ENCODE data around the gene CASK.

Gene CASK

DNA sequence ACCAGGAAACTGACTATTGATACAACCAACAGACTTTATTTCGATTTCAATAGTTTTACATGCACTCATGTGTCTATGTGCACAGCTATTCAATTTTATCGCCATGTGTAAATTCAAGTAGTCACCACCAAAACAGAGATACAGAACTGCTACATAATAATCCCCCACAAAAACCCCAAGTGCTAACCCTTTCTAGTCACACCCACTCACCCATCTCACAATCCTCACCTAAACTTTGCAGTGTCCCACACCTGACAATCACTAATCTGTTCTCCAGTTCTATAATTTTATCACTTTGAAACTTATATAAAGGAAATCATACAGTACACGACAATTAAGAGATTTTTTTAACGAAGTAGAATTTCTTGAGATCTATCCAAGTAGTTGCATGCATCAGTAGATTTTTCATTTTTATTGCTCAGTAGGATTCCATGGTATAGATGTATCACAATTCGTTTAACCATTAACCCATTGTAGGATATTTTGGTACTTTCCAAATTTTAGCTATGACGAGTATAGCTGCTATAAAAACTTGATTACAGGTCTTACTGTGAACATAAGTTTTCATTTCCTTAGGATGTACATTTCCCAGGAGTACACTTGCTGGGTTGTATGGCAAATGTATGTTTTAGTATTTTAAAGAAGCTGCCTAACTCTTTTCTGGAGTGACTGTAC, 85.9 kb downstream of the CASK start:
- in situ Hi-C loops (cut with MboI; ENCODE audit: low sequenced_read_pairs), result no loop called here

DNA sequence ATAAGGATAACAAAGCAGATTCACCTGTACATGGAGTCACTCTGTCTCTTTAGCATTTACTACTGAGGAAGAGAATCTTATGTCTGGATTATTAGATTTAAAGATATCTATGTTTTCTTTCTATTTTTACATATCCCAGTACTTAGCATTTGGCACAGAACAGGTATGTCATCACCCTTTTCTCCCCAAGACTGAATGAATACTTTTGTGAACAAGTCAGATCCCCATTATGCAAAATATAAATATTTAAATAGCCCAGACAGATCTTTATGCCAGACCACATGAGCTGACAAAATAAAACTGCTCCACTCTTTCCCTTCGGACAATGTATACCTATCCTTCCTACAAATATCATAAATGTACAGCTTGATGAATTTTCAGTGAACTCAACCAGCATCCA, 94.5 kb downstream of the CASK start:
- in situ Hi-C loops (cut with MboI; ENCODE audit: low sequenced_read_pairs), result no loop called here

DNA sequence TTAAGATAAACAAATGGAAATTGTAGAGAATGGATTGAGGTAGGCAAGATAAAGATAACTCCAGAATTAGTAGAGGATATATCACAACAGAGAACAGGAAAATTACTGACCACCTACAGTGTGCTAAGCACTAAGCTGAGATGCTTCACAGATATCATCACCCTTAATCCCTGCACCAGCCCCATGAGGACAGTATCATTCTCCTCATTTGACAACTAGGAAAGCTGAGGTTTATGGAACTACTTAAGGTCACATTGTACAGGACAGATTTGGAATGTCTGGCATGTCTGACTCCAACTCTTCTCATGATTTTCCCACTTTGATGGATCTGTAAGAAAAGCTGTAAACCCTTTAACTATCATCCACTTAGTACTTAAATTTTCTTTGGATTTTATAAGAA, 95.5 kb downstream of the CASK start:
- in situ Hi-C loops (cut with MboI; ENCODE audit: low sequenced_read_pairs), result no loop called here

DNA sequence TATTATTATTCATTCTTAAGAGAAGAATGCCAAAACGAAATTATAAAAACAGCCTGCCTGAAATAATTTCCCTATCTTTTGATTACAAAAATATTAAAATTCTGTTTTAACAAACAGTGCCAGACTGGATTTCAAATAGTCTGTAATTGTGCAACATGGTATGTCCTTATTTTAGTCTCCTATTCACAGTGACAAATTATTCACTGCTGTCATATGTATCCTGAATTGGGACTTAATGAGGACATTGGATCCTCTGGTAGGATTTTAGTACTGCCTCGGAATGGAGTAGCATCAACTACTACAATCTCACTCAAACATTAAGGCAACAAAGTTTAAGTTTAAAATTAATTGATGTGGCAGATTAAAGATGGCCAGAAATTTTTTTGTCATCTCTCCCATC, 97.6 kb downstream of the CASK start:
- in situ Hi-C loops (cut with MboI; ENCODE audit: low sequenced_read_pairs), result no loop called here

DNA sequence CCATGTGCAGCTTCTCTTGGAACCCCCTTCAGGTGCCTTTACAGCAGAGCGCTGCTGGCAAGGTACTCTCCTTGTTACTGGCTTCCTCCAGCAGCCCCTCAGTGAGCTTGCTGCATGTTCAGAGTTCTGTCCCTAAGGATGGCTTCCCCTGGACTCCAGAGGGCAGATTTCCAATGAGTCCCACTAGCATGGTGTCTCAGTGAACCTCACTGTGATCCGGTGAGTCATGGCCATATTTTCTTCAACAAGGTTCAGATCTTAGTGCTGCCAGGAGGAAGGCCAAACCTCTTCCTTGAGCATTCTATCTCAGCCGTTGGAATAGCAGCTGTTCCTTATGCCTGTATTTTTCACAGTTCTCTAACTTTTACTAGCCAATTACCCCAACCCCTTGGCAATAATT, 98.8 kb downstream of the CASK start:
- in situ Hi-C loops (cut with MboI; ENCODE audit: low sequenced_read_pairs), result no loop called here

DNA sequence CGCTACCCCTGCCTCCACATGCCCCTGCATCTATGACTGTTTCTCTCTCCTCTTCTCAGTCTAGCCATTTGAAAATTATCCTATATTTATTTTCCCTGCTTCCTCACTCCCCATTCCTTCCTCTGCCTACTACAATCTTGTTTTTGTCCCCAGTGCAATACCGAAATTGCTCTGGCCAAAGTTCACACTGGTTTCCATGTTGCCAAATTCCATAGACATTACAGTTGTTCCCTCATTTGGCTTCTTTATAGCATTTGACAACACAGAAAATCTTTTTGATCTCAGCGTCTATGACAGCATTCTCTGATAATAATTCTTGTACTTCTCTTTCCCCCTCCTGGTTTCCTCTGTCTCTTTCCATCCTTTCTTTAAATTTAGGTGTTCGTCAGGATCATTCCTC, 100.0 kb downstream of the CASK start:
- in situ Hi-C loops (cut with MboI; ENCODE audit: low sequenced_read_pairs), result no loop called here

DNA sequence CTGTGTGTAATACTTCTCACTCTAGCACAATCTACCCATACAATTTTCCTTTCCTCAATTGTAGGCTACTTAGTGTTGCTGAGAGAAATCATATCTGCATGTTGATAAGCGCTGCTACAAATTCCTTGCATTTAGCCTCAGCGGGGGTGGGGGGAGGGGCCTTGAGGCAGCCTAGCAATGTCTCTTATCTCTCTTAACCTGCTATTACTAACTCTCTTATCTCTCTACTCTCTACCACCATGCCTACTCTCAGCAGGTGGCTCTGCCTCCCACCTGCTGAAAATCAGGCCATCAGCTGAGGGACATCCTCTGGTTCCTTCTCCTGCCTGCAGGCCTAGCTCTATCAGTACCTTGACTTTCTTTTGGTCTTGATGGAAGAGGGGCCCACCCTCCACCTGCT, 100.5 kb downstream of the CASK start:
- in situ Hi-C loops (cut with MboI; ENCODE audit: low sequenced_read_pairs), result no loop called here

DNA sequence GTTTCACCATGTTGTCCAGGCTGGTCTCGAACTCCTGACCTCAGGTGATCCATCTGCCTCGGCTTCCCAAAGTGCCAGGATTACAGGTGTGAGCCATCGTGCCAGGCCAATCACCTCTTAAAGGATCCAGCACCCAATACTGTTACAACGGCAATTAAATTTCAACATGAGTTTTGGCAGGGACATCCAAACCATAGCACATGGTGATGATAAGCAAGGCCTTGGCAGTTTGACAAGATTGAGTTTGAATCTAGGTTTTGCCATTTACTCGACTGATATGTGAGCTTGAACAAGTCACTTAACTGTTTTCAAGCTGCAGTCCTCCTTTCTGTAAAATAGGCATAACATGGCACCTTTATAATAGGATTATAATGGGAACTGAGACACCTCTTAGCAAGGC, 115.3 kb downstream of the CASK start:
- in situ Hi-C loops (cut with MboI; ENCODE audit: low sequenced_read_pairs), result no loop called here

DNA sequence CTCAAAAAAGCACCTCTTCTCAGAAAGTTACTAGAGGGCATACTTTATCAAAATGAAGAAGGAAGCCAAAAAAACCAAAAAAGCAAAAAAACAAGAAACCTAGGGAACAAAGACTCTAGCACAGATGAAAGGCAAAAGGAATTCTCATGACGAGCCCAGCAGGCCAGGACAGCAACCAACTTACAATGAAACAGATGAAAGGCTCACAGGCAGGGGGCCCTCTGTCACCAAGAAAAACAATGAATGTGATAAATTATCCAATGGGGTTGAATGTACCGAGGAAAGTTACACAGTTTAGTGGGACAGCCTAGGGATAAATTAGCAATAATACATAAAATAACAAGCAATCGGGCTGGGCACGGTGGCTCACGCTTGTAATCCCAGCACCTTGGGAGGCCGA, 120.4 kb downstream of the CASK start:
- in situ Hi-C loops (cut with MboI; ENCODE audit: low sequenced_read_pairs), result no loop called here

DNA sequence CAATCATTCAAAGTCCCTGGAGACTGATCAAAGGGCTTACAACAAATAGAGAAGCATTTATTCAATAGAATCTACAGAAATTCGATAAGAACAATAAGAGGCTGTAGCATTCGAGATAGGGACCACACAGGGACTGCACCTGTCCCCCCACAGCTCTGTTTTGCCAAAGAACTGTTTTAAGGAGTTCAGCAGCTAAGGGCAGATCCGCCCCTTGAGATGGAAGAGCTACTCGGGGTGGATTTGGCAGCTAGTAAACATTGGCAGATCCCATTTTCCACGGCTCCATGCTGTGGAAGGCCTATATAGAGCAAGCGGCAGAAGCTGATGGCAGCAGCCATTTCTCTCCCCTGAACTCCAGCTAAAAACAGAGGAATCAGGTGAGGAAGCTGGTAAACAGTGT, 123.7 kb downstream of the CASK start:
- in situ Hi-C loops (cut with MboI; ENCODE audit: low sequenced_read_pairs), result no loop called here

DNA sequence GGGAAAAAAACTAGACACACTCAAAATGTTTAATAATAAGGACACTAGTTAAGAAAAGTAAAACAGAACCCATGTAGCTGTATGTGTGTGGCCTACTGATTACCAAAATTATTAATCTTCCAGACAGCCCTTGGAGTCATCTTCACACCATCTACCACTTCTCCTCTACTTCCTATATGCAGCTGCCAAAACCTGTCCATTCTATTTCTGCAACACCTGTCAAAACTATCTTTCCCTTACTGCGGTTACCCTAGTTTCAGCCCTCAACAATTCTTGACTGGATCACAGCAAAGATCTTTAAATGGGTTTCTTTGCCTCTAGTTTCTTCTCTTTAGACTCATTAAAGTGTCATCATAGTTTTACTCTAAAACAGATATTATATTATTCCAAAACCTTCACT, 126.8 kb downstream of the CASK start:
- in situ Hi-C loops (cut with MboI; ENCODE audit: low sequenced_read_pairs), result no loop called here

DNA sequence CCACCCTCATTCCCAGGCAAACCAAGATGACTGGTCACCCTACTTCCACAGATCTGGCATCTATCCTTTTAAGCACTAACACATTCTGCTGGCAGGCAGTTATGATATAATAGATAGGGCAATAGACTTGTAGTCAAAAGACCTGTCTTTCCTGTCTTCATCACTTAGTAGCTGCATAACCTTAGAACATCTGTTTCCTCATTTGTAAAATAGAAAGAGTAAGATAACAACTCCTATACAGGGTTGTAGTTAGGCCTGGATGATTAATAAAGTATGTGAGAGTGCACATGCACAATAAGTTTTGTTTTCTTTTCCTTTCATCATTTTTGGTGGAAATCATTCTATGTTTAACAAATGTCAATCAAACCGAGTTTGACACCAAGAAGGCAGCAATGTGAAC, 127.3 kb downstream of the CASK start:
- in situ Hi-C loops (cut with MboI; ENCODE audit: low sequenced_read_pairs), result no loop called here

DNA sequence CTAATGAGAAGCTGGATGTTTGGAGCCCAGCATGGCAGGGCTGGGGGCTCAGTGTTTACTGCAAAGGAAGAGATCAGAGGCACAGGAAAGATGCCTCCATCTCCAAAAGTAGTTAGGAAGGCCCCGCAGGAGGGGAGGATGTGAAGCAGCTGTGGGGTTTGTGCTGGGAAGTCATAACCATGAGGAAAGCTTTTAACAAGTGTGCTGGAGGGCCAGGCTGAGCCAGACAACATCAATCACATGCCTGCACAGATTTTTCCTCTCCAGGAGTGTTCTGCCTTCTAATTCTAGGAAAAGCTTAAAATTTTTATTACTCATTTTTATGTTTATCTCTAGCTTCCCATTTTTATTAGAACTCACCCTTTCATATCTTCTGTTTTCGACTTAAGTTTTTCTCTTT, 134.0 kb downstream of the CASK start:
- in situ Hi-C loops (cut with MboI; ENCODE audit: low sequenced_read_pairs), result no loop called here

DNA sequence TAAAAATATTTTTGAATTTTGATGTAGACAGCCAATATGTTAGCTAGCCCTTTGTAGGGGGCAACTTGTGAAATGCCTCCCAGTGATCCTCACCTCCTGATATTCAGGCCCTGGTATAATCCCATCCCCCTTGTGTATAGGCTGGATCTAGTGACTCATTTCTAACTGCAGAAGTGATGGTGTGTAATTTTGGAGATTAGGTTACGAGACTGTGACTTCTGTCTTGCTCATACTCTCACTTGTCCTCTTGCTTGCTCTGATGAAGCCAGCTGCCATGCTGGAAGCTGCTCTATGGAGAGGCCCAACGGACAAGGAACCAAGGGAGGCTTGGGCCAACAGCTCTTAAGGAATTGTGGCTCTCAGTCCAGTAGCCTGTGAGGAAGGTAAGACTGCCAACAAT, 137.7 kb downstream of the CASK start:
- in situ Hi-C loops (cut with MboI; ENCODE audit: low sequenced_read_pairs), result no loop called here

DNA sequence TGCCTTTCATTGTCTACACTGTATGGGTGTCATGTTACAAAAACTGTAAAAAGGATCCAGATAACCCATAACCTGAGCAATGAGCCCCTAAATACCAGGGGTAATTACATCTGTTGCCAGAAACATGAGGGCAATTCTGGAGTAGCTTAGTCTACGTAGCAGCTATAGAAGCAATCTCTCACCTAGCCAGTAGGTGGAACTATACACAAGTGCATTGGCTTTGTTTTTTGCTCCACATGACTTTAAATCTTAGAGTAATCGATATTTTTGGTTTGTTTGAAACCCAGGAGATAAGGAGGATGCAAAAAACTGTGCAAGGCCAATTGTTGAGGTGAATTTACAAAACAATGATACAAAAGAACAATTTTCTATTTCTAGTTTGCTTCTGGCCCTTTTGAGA, 141.9 kb downstream of the CASK start:
- in situ Hi-C loops (cut with MboI; ENCODE audit: low sequenced_read_pairs), result no loop called here

DNA sequence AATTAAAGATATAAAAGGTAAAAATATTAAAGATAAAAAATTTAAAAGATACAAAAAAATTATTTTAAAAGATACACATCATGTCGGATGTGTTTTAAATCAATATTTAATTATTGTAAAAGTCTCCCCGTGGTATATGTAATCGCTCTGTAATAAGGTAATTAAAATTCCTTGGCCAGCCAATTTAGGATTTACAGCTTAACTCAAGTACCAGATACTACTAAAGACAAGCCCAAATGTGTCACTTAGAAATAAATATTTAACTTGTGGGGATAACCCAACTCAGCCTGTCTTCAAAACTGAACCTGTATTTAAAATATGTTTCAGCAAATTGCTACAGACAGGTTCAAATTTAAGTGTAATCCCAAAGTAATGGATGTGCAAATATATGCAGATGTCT, 143.4 kb downstream of the CASK start:
- in situ Hi-C loops (cut with MboI; ENCODE audit: low sequenced_read_pairs), result no loop called here

DNA sequence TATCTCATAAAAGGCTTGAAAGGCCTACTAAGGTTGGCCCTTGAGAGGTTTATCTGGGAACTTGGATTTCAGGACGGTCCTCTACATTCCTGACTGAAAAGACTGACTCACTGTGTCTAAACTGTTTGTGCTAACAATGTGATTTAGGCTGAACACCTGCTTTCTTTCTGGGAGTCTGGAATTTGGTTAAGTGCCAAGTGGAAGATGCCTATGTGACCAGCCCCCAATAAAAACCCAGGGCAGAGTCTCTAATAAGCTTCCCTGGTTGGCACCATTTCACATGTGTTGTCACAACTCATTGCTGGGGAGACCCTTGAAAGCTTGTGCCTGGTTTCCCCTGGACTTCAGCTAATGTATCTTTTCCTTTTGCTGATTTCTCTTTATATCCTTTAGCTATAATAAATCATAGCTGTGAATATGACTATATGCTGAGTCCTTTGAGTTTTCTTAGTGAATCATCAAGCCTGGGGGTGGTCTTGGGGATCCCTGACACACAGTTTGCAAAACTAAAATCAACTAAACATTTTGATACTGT, 144.3 kb downstream of the CASK start:
- in situ Hi-C loops (cut with MboI; ENCODE audit: low sequenced_read_pairs), result no loop called here

DNA sequence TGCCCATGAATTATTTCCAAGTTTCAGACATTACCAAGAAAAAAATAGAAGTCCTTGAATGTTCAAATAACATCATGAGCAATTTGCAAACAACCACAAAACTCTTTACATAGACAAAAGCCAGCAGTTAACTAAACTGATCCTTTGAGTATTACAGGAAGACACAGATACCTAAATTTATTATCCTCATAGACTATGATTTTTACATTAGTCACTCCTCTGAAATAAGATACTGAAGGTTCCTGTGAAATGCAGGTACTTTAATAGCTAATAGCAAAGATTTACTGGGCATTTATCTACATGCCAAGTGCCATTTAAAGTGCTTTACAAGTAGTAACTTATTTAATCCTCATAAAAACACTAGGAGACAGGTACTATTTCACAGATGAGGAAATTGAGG, 161.7 kb downstream of the CASK start:
- in situ Hi-C loops (cut with MboI; ENCODE audit: low sequenced_read_pairs), result no loop called here

DNA sequence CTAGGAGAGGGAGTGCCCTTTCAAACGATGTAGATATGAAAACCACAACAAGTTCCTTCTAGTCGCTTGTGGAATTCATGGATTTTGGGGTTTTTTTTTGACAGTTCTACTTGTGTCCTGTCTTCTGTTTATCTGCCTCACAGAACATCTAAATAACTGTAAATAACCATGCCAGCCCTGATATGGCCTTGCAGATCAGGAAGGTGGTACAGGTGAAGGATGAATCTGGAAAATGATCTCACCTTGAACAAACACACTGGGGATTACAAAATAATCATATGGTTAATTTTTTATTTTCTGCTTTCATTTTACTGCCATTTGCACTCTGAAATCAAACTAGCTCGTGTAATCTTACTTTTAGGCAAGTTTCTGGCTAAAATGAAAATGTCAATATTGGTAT, 162.2 kb downstream of the CASK start:
- in situ Hi-C loops (cut with MboI; ENCODE audit: low sequenced_read_pairs), result no loop called here

DNA sequence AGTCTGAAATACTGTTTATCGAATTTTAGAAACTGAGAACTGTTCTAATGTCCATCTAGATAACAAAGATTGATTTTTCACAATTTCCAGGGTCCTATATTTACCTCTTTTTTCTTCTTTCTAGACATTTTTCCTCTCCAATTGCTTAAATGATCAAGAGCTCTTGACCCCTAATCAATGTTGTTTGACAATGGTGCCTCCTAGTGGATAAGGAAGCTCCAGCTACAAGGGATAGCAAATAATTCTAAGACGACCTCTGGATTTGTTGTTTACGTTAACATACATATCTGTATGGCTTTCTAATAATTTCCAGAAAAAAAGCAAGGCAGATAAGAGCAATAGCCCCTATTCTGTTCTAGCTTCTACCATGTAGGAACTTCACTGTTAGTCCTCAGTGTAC, 163.5 kb downstream of the CASK start:
- in situ Hi-C loops (cut with MboI; ENCODE audit: low sequenced_read_pairs), result no loop called here

DNA sequence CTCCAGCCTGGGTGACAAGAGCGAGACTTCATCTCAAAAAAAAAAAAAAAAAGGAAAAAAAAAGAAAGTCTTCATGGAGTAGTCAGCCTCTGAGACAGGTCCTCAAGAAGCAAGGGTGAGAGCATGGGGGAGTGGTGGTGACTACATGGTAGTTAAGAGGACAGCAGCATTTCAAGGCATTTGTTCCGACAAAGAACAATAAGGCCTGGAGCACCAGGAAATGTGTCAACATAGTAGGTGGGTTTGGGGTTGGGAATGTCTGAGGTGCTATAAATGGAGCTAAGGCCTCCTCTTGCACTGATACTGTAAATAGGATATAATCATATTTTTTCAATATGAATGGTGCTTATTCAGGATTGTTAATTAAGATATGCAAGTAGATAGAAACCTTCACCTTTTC, 165.0 kb downstream of the CASK start:
- in situ Hi-C loops (cut with MboI; ENCODE audit: low sequenced_read_pairs), result no loop called here

DNA sequence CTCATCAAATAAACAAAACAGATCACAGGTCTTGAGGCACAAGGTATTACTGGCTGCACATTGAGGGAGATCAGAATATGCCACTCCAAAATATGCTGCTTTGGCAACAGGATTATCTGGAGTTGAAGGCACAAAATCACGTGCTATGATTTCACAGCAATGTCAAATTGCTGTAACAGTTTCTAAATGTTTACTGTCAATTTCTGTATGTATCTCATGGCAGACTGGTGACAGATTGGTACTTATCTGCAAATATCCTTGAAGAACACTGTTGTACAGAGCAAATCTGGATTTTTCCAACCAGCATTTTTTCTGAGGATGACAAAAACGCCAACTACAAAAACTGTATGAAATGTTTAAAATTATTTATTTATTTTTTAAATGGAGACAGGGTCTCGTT, 172.6 kb downstream of the CASK start:
- in situ Hi-C loops (cut with MboI; ENCODE audit: low sequenced_read_pairs), result no loop called here

DNA sequence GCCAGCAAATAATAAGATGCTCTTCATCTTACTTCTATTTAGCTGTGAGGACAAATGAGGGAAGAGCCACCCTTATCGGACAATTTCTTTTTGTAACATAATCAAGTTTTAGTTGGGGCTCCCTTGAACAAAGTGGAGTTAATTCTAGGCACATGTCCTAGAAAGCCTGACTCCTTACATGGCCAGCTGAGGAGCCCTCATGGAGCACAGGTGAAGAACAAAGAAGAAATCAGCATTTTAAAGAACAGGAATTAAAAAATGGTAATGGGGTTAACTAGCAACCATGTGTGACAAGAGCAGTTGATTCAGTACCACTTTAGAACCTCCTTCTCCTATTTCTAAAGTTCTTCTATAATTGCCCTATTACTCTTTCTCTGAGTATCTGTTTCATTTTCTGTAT, 183.5 kb downstream of the CASK start:
- in situ Hi-C loops (cut with MboI; ENCODE audit: low sequenced_read_pairs), result no loop called here
